Bronchial epithelial cell (primary cell): Measurements from ENCODE around the gene CAMK2D. TPM values are rescaled to one million over a fixed set of nuclear protein-coding genes. Genes with fewer than 3 reads are reported as not detected.
A peak's percentile ranks its signal among the peaks of the same experiment; 100 is the strongest.

Experiments
- DNase-seq: peaks from one replicate; pipeline ENCODE4 v3.0.0-alpha.2; 2010; ENCODE audit warnings: low read depth
- FAIRE-seq: peaks from 2 replicates; lab custom pipeline; 2011; peaks lifted over from hg19 to GRCh38; lab: Jason Lieb, UNC
- H3K27me3 ChIP-seq: 2 replicates; pipeline ENCODE4 v1.5.1; 2011; ENCODE audit warnings: low read length; ENCODE audit not compliant: control insufficient read depth, insufficient read depth
- H3K36me3 ChIP-seq: 2 replicates; pipeline ENCODE4 v1.5.1; 2011; ENCODE audit warnings: low read length; ENCODE audit not compliant: control insufficient read depth, insufficient read depth
- H3K4me3 ChIP-seq: 2 replicates; pipeline ENCODE4 v1.5.1; 2011; ENCODE audit warnings: mild to moderate bottlenecking, low read depth, low read length, control low read depth
- total RNA-seq: library from RNA; depleted of rRNA; stranded (reverse); fragments of >200 nt; gene quantifications from 2 replicates; pipeline ENCODE4 v1.2.1, GENCODE V29; 2014
- TF ChIP-seq, protein P1 (sequence below): IDR thresholded peaks from 2 replicates; pipeline ENCODE4 v1.5.1; 2011; ENCODE audit warnings: mild to moderate bottlenecking, moderate library complexity, low read length, control low read depth, inconsistent platforms; ENCODE audit not compliant: insufficient read depth, severe bottlenecking

The CAMK2D gene
- total RNA-seq, 1 donor from 2014 or later, result 50.8 TPM

DNA sequence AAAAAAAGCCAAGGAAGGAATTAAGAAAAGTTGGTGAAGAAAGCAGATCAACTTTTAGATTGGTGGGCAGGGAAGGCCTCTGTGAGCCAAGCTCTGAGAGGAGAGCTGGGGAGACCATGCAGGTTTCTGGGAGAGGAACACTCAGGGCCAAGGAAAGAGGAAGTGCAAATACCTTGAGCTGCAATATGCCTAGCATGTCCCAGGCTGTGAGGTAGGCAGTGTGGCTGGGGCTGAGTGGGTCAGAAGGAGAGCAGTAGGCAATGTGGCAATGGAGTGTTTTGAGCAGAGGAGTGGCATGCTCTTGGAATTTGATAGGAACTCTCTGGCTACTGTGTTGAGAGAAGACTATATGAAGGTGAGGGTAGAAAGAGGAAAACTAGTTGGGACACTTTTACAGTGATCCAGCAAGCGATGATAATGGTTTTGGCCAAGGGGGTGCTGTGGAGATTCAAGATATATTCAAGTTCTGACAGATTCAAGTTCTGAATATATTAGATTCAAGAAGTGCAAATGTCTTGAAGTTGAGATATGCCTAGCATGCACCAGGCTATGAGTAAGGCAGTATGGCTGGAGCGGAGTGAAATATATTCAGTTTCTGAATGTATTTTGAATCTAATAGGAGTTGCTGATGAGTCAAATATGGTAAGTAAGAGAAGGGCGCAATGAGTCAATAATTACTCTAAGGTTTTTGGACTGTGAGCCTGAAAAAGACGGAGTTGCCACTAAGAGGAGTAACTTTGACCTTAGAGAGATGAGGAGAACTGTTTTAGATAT lies 172.5 kb downstream of the CAMK2D start:
- no peaks in the 10 kb centered on the region for H3K36me3 ChIP-seq
- FAIRE-seq, result no peak
- no peaks in the 10 kb centered on the region for H3K27me3 ChIP-seq
- TF ChIP-seq, protein P1, sequence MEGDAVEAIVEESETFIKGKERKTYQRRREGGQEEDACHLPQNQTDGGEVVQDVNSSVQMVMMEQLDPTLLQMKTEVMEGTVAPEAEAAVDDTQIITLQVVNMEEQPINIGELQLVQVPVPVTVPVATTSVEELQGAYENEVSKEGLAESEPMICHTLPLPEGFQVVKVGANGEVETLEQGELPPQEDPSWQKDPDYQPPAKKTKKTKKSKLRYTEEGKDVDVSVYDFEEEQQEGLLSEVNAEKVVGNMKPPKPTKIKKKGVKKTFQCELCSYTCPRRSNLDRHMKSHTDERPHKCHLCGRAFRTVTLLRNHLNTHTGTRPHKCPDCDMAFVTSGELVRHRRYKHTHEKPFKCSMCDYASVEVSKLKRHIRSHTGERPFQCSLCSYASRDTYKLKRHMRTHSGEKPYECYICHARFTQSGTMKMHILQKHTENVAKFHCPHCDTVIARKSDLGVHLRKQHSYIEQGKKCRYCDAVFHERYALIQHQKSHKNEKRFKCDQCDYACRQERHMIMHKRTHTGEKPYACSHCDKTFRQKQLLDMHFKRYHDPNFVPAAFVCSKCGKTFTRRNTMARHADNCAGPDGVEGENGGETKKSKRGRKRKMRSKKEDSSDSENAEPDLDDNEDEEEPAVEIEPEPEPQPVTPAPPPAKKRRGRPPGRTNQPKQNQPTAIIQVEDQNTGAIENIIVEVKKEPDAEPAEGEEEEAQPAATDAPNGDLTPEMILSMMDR, result no peak
- H3K4me3 ChIP-seq, result no peak overlapping the region
- DNase-seq, result no peak

DNA sequence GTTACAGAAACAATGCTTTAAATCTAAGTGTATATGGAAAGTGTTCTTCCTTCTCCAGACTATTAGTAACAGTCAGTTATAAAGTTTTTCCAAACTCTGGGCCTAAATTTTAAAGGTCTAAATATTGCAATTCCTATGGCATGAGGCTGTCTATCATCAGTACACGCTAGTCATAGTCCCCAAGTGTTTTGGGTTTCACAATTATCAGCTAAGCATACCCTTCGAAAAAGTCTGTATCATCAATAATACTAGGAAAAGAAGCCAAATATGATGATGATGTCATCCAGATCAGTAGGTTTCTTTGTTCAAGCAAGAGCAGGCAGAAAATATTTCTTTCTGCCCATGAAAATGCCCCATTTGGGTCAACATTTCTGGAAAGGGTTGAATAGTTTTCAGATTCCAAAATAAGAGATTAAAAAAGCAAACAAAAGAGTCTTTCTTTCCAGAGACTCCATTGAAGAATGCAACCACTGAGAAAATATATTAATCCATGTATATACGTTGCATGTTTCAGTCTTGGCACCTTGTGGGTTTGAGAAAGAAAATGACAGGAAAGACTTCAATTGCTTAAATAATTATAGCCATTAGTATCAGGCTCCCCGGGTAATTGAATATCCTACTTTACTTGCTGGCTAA lies 173.8 kb downstream of the CAMK2D start:
- Histone ChIP-seq H3K4me3 (no peak overlapping the region), H3K27me3 (no peaks in the 10 kb centered on the region), H3K36me3 (no peaks in the 10 kb centered on the region)
- TF ChIP-seq, protein P1, result no peak
- FAIRE-seq, result no peak
- no peak for DNase-seq

DNA sequence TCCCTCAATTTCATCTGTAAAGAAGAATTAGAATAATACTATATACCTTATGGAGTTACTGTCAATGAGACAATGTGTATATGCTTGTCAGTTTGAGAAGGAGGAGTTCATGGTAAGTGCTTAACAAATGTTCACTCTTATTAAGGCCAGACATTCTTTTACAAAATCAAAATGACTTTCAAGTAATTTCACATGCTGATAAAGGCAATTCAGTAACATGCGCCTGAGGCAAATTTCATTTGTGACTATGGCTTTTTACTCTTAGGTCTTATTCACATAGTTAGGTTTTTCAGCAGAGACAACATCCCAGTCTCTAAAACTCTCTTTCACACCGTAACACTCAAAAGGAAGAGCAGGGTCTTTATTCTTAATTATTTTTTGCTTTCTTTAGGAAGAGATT lies 174.4 kb downstream of the CAMK2D start:
- no peaks in the 10 kb centered on the region for H3K27me3 ChIP-seq
- FAIRE-seq (no peak), DNase-seq (no peak)
- H3K4me3 ChIP-seq, result no peak overlapping the region
- no peaks in the 10 kb centered on the region for H3K36me3 ChIP-seq
- TF ChIP-seq, protein P1, result no peak

DNA sequence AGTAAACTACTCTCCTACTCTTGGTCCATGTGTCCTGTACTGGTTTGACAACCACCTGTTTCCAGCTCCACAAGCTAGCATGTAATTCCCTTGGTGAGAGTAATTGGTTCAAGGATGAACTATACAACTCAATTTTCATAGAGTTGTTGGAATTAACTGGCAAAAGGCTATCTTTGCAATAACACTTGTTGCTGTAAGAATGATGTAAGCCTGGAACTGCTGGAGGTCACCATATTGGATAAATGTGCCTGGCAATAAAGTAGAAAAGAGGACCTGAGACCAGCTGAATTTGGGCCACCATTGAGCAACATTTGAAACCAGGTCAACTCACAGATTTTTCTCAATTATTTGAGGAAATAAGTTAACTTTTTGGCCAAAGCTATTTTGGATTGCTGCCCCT lies 175.5 kb downstream of the CAMK2D start:
- Histone ChIP-seq H3K36me3 (no peaks in the 10 kb centered on the region), H3K27me3 (no peaks in the 10 kb centered on the region), H3K4me3 (no peak overlapping the region)
- DNase-seq (no peak), FAIRE-seq (no peak)
- TF ChIP-seq, protein P1, result no peak

DNA sequence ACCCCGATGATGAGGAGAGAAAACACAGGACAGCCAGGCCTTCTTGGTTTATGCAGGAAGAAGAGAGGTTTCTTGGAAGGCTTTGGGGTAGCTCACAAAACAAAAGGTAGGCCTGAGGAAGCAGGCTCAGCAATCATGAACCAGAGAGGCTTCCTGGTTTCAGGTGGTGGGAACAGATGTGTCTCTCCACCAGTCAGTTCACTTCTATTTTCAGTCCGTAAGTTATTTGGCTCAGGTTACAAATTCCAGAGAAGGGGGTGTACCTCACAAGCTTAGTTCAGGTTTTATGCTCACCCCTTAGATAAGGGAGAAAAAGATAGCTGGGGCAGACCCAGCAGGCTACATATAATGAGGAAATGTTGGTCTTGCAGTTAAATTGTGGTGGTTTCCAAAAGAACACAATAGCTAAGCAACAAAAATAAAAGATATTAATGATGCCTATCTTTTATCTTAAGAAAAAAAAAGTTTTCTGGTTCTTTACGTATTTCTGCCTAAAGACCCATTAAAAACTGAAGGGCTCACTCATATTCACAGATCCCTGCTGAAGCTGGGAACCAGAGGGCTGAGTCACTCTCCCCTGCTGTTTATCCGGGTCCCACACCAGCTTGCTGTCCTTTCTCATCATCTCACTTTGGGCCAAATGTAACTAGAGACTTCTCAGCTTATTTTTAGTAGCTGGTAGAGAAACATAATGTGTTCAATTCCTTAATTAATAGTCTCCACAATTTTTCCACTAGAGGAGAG lies 177.0 kb downstream of the CAMK2D start:
- TF ChIP-seq, protein P1, result no peak

More for the DNA sequence above, 177.0 kb downstream of the CAMK2D start:
- peak; percentile 66 for FAIRE-seq
- no peaks in the 10 kb centered on the region for H3K36me3 ChIP-seq
- DNase-seq, result peak; percentile 8
- no peak overlapping the region for H3K4me3 ChIP-seq
- H3K27me3 ChIP-seq, result no peaks in the 10 kb centered on the region
